Astrocyte (in vitro differentiated cells and primary cell): ENCODE results near the gene GDF3. TPM values are rescaled to one million over a fixed set of nuclear protein-coding genes. Genes with fewer than 3 reads are reported as not detected.

Source experiments
- DNase-seq: peaks from one replicate; pipeline ENCODE4 v3.0.0-alpha.2; 2010; ENCODE audit warnings: low read depth
- FAIRE-seq: peaks from 2 replicates; lab custom pipeline; 2011; peaks lifted over from hg19 to GRCh38; lab: Jason Lieb, UNC
- H2AFZ ChIP-seq: 2 replicates; pipeline ENCODE4 v1.6.0; 2012; ENCODE audit warnings: low read depth, low read length, inconsistent platforms
- H3K27ac ChIP-seq: 2 replicates; pipeline ENCODE4 v1.5.1; 2011; ENCODE audit warnings: low read depth, low read length, inconsistent platforms
- H3K27me3 ChIP-seq: 2 replicates; pipeline ENCODE4 v1.6.0; 2011; ENCODE audit warnings: low read length, inconsistent platforms; ENCODE audit not compliant: insufficient read depth
- H3K36me3 ChIP-seq: 2 replicates; pipeline ENCODE4 v1.5.1; 2011; ENCODE audit warnings: low read length, inconsistent platforms; ENCODE audit not compliant: insufficient read depth
- H3K4me1 ChIP-seq: 2 replicates; pipeline ENCODE4 v1.5.1; 2011; ENCODE audit warnings: low read length, inconsistent platforms; ENCODE audit not compliant: insufficient read depth
- H3K4me2 ChIP-seq: 2 replicates; pipeline ENCODE4 v1.6.0; 2012; ENCODE audit warnings: low read length, inconsistent platforms
- H3K4me3 ChIP-seq: 2 replicates; pipeline ENCODE4 v1.5.1; 2011; ENCODE audit warnings: low read depth, mild to moderate bottlenecking, low read length, inconsistent platforms; ENCODE audit not compliant: insufficient read depth
- H3K79me2 ChIP-seq: 2 replicates; pipeline ENCODE4 v1.6.0; 2012; ENCODE audit warnings: mild to moderate bottlenecking, low read length, inconsistent platforms; ENCODE audit not compliant: insufficient read depth
- H3K9ac ChIP-seq: 2 replicates; pipeline ENCODE4 v1.6.0; 2012; ENCODE audit warnings: mild to moderate bottlenecking, low read length, inconsistent platforms
- H3K9me3 ChIP-seq: 2 replicates; pipeline ENCODE4 v1.5.1; 2012; ENCODE audit warnings: low read depth, mild to moderate bottlenecking, low read length, inconsistent platforms; ENCODE audit not compliant: insufficient read depth
- H4K20me1 ChIP-seq: 2 replicates; pipeline ENCODE4 v1.6.0; 2012; ENCODE audit warnings: low read length, inconsistent platforms; ENCODE audit not compliant: insufficient read depth
- H3K27ac Mint-ChIP-seq: one replicate; pipeline ENCODE4 v1.8.0; 2021; ENCODE audit warnings: mild to moderate bottlenecking, mixed read lengths; ENCODE audit not compliant: unreplicated experiment
- H3K27me3 Mint-ChIP-seq: one replicate; pipeline ENCODE4 v1.8.0; 2021; ENCODE audit warnings: low read depth, mixed read lengths; ENCODE audit not compliant: unreplicated experiment
- H3K36me3 Mint-ChIP-seq: one replicate; pipeline ENCODE4 v1.8.0; 2021; ENCODE audit warnings: low read depth, mixed read lengths; ENCODE audit not compliant: unreplicated experiment
- H3K4me1 Mint-ChIP-seq: one replicate; pipeline ENCODE4 v1.8.0; 2021; ENCODE audit warnings: low read depth, mixed read lengths; ENCODE audit not compliant: unreplicated experiment
- H3K4me3 Mint-ChIP-seq: one replicate; pipeline ENCODE4 v1.8.0; 2021; ENCODE audit warnings: mild to moderate bottlenecking, moderate library complexity, mixed read lengths; ENCODE audit not compliant: unreplicated experiment
- H3K9me3 Mint-ChIP-seq: one replicate; pipeline ENCODE4 v1.8.0; 2021; ENCODE audit warnings: mild to moderate bottlenecking, mixed read lengths; ENCODE audit not compliant: unreplicated experiment
- CTCF ChIP-seq: IDR thresholded peaks from 2 replicates; pipeline ENCODE4 v1.5.1; 2011; ENCODE audit warnings: low read depth, mild to moderate bottlenecking, inconsistent platforms, low read length, moderate library complexity; ENCODE audit not compliant: insufficient read depth
- EZH2 ChIP-seq: IDR thresholded peaks from 2 replicates; pipeline ENCODE4 v1.6.1; 2012; ENCODE audit warnings: mild to moderate bottlenecking, low read length, inconsistent platforms; ENCODE audit not compliant: insufficient read depth
- total RNA-seq: library from RNA; stranded (reverse); gene quantifications from 2 replicates; pipeline ENCODE4 v1.2.1, GENCODE V29; 2021

GDF3 gene
- total RNA-seq, 1 donor from 2014 or later, result not detected

GRCh38 chr12:7716381-7716780 is 20.8 kb upstream of the GDF3 start:
- no peak for FAIRE-seq
- H3K9me3 Mint-ChIP-seq, result no peaks in the 10 kb centered on the region

GRCh38 chr12:7712841-7713442 is 17.4 kb upstream of the GDF3 start:
- no peak overlapping the region for H3K4me3 Mint-ChIP-seq
- H3K9ac ChIP-seq, result no peak overlapping the region
- H3K79me2 ChIP-seq, result no peaks in the 10 kb centered on the region
- FAIRE-seq, result no peak
- no peak overlapping the region for H3K27ac Mint-ChIP-seq
- H4K20me1 ChIP-seq, result no peaks in the 10 kb centered on the region
- no peaks in the 10 kb centered on the region for H3K4me1 ChIP-seq
- H3K4me3 ChIP-seq, result no peak overlapping the region
- H3K9me3 ChIP-seq, result no peaks in the 10 kb centered on the region
- TF ChIP-seq EZH2, result no peak
- no peak for TF ChIP-seq CTCF
- no peaks in the 10 kb centered on the region for H3K27me3 ChIP-seq
- no peak overlapping the region for H2AFZ ChIP-seq
- no peaks in the 10 kb centered on the region for H3K9me3 Mint-ChIP-seq
- no peaks in the 10 kb centered on the region for H3K36me3 Mint-ChIP-seq
- no peaks in the 10 kb centered on the region for H3K36me3 ChIP-seq
- no peak overlapping the region for H3K27ac ChIP-seq
- peaks cover 3% of the 10 kb centered on the region for H3K4me1 Mint-ChIP-seq
- DNase-seq, result no peak
- no peaks in the 10 kb centered on the region for H3K27me3 Mint-ChIP-seq
- H3K4me2 ChIP-seq, result no peak overlapping the region

More at GRCh38 chr12:7716381-7716780, 20.8 kb upstream of the GDF3 start:
- no peak overlapping the region for H3K4me2 ChIP-seq
- no peak overlapping the region for H3K4me3 Mint-ChIP-seq
- no peaks in the 10 kb centered on the region for H3K4me1 ChIP-seq
- H3K9ac ChIP-seq, result no peak overlapping the region
- H3K36me3 Mint-ChIP-seq, result no peaks in the 10 kb centered on the region
- H3K27ac ChIP-seq, result no peak overlapping the region
- DNase-seq, result no peak
- no peak overlapping the region for H3K4me3 ChIP-seq
- no peaks in the 10 kb centered on the region for H3K9me3 ChIP-seq
- H3K27me3 Mint-ChIP-seq, result no peaks in the 10 kb centered on the region
- TF ChIP-seq EZH2 (no peak), CTCF (no peak)
- no peaks in the 10 kb centered on the region for H4K20me1 ChIP-seq
- H3K4me1 Mint-ChIP-seq, result peaks cover 3% of the 10 kb centered on the region
- no peaks in the 10 kb centered on the region for H3K79me2 ChIP-seq
- H3K27ac Mint-ChIP-seq, result no peak overlapping the region
- no peak overlapping the region for H2AFZ ChIP-seq
- no peaks in the 10 kb centered on the region for H3K36me3 ChIP-seq
- no peaks in the 10 kb centered on the region for H3K27me3 ChIP-seq

GRCh38 chr12:7711133-7711532 is 15.6 kb upstream of the GDF3 start, which contains the start of gene DPPA3:
Gene DPPA3 (plus strand): TSS chr12:7711433. CDS start chr12:7711571, 138 bp downstream.
- no peak within 1 kb of the TSS for H3K4me2 ChIP-seq
- no peak within 1 kb of the TSS for H2AFZ ChIP-seq
- Mint-ChIP-seq H3K4me3 (no peak within 1 kb of the TSS), H3K27ac (no peak within 1 kb of the TSS), H3K27me3 (no peaks in the 10 kb centered on the region), H3K4me1 (no peaks in the 10 kb centered on the region), H3K9me3 (no peaks in the 10 kb centered on the region), H3K36me3 (no peaks in the 10 kb centered on the region)
- H3K4me3 ChIP-seq, result no peak within 1 kb of the TSS
- DNase-seq (no peak), FAIRE-seq (no peak)
- H3K27ac ChIP-seq, result no peak within 1 kb of the TSS
- TF ChIP-seq EZH2, result no peak
- TF ChIP-seq CTCF, result no peak
- H3K4me1 ChIP-seq, result no peaks in the 10 kb centered on the region
- H3K9me3 ChIP-seq, result no peaks in the 10 kb centered on the region
- no peaks in the 10 kb centered on the region for H3K27me3 ChIP-seq
- H3K79me2 ChIP-seq, result no peaks in the 10 kb centered on the region
- no peaks in the 10 kb centered on the region for H4K20me1 ChIP-seq
- no peak within 1 kb of the TSS for H3K9ac ChIP-seq
- H3K36me3 ChIP-seq, result no peaks in the 10 kb centered on the region
